HG02623 (cell line): ENCODE results near the gene FBXL7.
"Not testable (repeated sequence)": the region's sequence is repeated elsewhere in the genome, so short reads cannot be mapped to it uniquely, and the experiment has no call there.

Source experiments
- ATAC-seq: cut with Tn5 transposase; IDR thresholded peaks from one replicate; pipeline ENCODE4 v1.9.1; 2021; ENCODE audit warnings: moderate library complexity; ENCODE audit not compliant: unreplicated experiment

FBXL7 gene

DNA sequence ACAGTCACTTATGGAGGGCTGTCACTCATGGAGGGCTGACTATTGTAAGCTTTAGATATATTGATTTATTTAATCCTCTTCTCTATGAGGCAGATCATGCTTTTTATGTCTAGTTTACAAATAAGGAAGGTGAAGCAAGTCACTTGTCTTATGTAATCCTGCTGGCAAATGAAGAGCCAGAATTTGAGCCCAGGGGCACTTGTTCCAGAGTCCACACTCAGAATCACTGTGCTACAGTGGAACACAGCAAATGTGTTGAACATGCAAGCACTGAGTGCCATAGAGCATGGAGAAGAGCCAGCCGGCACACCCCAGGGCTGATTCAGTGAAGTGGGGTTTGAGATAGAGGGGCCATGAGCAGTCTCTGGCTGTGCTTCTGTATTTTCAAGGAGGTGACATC lies 353.0 kb downstream of the FBXL7 start:
- no peak for ATAC-seq

- ATAC-seq: no peak
Measured at GRCh38 chr5:15858326-15858725, 358.3 kb downstream of the FBXL7 start.

DNA sequence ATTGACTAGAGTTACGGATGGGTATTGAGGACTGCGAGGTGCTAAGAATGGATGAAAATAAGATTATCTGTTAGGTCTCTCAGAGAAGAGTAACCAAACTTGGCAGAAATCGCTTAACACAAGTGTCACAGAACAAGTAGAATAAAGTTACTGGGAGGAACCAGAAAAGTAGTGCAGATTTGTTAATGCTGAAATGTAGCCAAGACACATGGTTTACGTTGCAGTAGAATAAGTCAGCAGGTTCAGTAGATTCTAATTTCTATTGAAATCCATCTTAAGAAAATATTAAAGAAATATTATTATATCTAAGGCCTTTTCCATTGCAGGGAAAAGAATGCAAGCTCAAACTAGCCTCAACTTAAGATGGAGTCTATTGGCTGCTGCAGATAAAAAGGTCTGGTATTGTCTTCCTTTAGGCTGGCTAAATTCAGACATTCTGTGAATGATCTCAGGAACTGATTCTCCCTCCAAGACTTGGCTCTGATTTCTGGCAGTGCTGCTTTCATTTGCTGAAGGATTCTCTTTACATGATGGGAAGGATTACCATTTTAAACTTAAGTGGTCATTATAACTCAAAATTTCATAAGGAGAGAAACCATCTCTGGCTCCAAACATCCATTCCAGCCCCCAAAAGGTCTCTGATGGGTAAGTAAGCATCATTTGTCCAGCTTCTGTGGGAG lies 364.7 kb downstream of the FBXL7 start:
- ATAC-seq: no peak

GRCh38 chr5:15872259-15872658 lies 372.3 kb downstream of the FBXL7 start:
- not testable (repeated sequence) for ATAC-seq

- no peak for ATAC-seq
Measured at GRCh38 chr5:15877914-15878313, 377.9 kb downstream of the FBXL7 start.

DNA sequence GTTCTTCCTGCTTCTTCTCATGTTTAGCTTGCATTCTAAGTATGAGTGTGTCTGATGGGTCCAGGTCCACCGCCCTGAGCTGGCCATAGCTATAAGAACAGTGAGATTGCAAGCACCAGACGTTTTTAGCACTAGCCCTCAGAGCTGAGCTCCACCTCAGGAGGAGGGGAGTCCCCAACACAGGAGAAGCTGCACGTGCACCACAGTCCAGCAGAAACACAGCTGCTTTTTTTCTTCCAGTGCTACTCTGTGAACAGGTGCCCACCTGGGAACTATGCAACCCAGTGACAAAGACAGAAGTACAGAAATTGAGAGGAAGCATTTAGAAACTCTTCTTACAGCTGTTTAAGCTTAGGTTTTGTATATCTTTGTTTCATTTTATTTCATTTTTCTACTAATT lies 380.2 kb downstream of the FBXL7 start:
- ATAC-seq: no peak

GRCh38 chr5:15885156-15885555 lies 385.2 kb downstream of the FBXL7 start:
- ATAC-seq: no peak

DNA sequence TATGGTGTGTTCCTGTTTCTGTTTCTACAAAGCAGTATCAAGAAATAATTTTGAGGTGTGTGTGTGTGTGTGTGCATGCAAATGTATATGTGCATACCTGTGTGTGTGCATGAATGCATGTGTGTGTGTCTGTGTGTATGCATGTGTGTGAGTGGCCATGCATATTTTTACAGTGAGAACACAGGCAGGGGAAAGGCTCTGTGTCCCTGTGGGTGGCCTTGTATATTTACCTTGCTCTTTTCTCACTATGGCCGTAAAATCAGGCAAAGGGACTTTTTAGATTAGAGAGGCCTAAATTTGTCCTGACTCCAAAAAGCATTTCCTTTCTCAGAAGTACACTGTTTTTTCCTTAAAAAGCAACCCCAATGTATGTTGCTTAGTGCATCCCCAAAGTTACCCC lies 386.2 kb downstream of the FBXL7 start:
- no peak for ATAC-seq

DNA sequence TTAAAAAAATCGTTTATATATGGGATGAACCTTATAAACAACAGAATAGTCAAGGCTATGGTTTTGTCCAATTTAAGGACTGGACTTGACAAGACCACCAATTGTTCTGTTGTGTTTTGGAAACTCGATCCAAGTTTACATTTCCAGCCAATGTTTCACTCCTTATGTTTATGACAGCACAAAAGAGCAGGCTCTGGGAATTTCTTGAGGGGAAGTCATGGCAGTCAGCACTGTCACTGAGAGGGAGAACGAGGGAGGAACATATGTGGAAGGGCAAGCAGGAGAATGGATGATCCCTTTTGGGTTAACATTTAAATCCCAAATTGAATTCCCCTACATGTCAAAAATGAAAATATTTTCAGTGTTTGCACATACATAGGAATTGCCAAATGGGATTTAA lies 387.1 kb downstream of the FBXL7 start:
- no peak for ATAC-seq

GRCh38 chr5:15889001-15889400 lies 389.0 kb downstream of the FBXL7 start:
- no peak for ATAC-seq

- no peak for ATAC-seq
Measured at GRCh38 chr5:15893866-15894265, 393.9 kb downstream of the FBXL7 start.

DNA sequence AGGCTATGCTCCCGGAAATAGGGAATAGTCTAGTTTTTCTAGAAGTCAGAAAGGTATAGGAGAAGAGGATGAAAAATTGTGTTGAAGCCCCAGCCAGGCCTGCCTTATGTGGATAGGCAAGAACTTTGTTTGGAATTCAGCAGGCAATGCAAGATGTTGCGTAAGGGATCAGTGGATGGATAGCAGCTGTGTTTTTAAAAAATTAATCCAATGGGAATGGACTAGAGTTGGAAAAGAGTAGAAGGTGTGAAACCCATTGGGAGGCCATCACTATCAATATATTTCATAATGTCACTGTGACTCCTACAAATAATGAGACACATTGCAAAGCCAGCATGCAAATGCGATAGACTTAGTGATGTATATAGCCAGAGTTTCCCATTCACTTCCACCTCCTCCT lies 397.7 kb downstream of the FBXL7 start:
- ATAC-seq: no peak

DNA sequence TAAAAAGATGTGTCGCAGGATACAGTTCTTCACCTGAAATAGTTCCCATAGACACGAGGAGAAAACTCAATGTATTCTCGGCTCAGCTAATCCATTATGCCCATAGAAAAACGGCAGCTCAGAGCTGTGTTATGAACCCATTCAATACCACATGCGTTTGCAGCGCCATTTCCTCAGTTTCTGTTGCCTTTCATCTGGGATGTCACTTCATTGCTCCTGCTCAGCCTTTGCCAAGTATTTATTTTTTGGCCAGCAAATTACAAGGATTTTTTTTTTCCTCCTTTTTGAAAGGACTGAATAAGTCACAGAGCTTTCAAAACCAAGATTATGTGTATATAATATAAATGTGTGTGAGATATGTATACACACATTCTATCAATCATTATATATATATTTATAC lies 398.7 kb downstream of the FBXL7 start:
- no peak for ATAC-seq

GRCh38 chr5:15899481-15899880 lies 399.5 kb downstream of the FBXL7 start:
- ATAC-seq: no peak

- ATAC-seq: no peak
Measured at GRCh38 chr5:15901151-15901550, 401.2 kb downstream of the FBXL7 start.

DNA sequence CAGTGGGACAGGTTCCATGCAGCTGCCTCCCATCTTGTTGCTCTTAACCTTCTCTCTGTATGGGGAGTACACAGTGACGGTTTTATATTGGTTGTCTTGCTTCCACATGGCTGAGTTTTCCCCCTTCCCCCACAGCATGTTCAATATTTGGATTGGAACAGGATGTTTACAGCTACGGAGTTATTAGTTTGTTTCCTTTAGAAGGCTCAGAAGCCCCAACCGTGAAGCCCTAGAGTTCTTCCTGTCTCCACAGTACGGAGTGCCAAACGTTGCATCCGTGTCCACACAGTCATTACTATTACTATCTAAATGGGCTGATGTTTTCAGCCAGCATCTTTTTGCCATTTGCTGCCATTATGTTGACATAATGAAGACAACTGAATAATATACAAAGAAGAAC lies 402.1 kb downstream of the FBXL7 start:
- no peak for ATAC-seq

GRCh38 chr5:15904899-15905830 lies 405.2 kb downstream of the FBXL7 start:
- no peak for ATAC-seq

GRCh38 chr5:15914638-15915037 lies 414.7 kb downstream of the FBXL7 start:
- ATAC-seq: no peak

DNA sequence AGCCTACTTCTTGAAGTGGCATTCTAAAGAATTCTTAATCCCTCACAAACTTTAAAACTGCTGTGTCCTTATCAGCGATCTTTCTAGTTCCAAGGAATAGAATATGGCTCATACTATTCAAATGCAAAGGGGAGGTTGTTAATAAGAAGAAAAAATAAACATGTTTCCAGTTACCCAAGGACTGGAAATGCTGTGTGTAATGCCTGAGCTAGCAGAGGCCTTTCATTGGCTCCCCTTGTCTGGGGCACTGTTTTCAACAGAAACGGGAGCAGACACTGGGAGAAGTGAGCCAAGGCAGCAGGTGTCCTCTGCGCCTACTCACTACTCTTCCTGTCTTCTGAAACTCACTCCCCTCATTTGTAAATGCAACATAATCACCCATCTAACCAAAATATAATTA lies 426.6 kb downstream of the FBXL7 start:
- no peak for ATAC-seq

DNA sequence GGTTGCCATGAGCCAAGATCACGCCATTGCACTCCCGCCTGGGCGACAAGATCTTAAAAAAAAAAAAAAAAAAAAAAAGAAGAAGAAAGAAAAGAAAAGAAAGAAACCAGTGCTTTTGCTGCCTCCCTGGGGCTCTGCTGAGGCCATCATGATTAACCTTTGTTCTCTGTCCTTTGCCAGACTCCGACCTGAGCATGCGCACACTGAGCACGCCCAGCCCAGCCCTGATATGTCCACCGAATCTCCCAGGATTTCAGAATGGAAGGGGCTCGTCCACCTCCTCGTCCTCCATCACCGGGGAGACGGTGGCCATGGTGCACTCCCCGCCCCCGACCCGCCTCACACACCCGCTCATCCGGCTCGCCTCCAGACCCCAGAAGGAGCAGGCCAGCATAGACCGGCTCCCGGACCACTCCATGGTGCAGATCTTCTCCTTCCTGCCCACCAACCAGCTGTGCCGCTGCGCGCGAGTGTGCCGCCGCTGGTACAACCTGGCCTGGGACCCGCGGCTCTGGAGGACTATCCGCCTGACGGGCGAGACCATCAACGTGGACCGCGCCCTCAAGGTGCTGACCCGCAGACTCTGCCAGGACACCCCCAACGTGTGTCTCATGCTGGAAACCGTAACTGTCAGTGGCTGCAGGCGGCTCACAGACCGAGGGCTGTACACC lies 427.9 kb downstream of the FBXL7 start:
- no peak for ATAC-seq

GRCh38 chr5:15929611-15930263 lies 429.8 kb downstream of the FBXL7 start:
- ATAC-seq: no peak
